GM12873 (cell line): ENCODE data around the gene HP1BP3.

Experiments
- CTCF ChIP-seq: IDR thresholded peaks from 2 replicates; pipeline ENCODE4 v1.5.1; 2012; ENCODE audit warnings: low read depth, mild to moderate bottlenecking, moderate library complexity, low read length, control low read depth; ENCODE audit not compliant: insufficient read depth; ENCODE audit errors: missing control alignments

HP1BP3 gene

GRCh38 chr1:20821466-20821865 is 34.4 kb upstream of the HP1BP3 start:
- no peak for TF ChIP-seq CTCF

GRCh38 chr1:20819818-20820217 is 32.7 kb upstream of the HP1BP3 start:
- no peak for TF ChIP-seq CTCF

- TF ChIP-seq CTCF = no peak
These were observed 27.4 kb upstream of the HP1BP3 start for GRCh38 chr1:20814534-20814871.

GRCh38 chr1:20811916-20812315 is 24.8 kb upstream of the HP1BP3 start:
- TF ChIP-seq CTCF = no peak

GRCh38 chr1:20793236-20793635 is 6.1 kb upstream of the HP1BP3 start:
- TF ChIP-seq CTCF = no peak

GRCh38 chr1:20792196-20792595 is 5.1 kb upstream of the HP1BP3 start:
- TF ChIP-seq CTCF = no peak

- TF ChIP-seq CTCF = no peak
These were observed 3.7 kb upstream of the HP1BP3 start for GRCh38 chr1:20790785-20791184.
